ENCODE results near the gene MLN. TPM values are rescaled to one million over a fixed set of nuclear protein-coding genes. Genes with fewer than 3 reads are reported as not detected.

Gene MLN
- total RNA-seq, 1 experiment from 2014 or later = not detected

GRCh38 chr6:33848484-33848883 lies 44.7 kb upstream of the MLN start:
- Histone ChIP-seq H3K14ac (ENCODE audit: insufficient read depth, low read length) (no peak overlapping the region), H3K4me1 (ENCODE audit: insufficient read depth, low read length) (no peaks in the 10 kb centered on the region), H4K20me1 (ENCODE audit: control insufficient read depth, insufficient read depth, insufficient read length) (no peaks in the 10 kb centered on the region), H4K91ac (ENCODE audit: insufficient read length, low read depth, low read length) (no peak overlapping the region), H2AFZ (ENCODE audit: low read length) (no peak overlapping the region), H2AK5ac (ENCODE audit: insufficient read length, low read length) (no peak overlapping the region), H3K23ac (ENCODE audit: insufficient read length, low read depth, low read length) (no peak overlapping the region), H2BK5ac (ENCODE audit: insufficient read length, low read length) (no peak overlapping the region), H3T11ph (ENCODE audit: low read length) (no peak overlapping the region), H3K79me1 (ENCODE audit: insufficient read depth, low read depth, low read length, poor library complexity, severe bottlenecking) (no peaks in the 10 kb centered on the region), H2BK120ac (ENCODE audit: low read depth, low read length, poor library complexity, severe bottlenecking) (no peak overlapping the region), H3K56ac (ENCODE audit: insufficient read length, low read depth, low read length) (no peak overlapping the region), H4K8ac (replicated peaks; ENCODE audit: insufficient read length, low read depth, low read length) (no peak overlapping the region), H3K18ac (ENCODE audit: insufficient read length, low read depth, low read length) (no peak overlapping the region), H3K4me2 (ENCODE audit: insufficient read depth, insufficient read length, low read length) (no peak overlapping the region), H3K27ac (ENCODE audit: insufficient read length, low read depth, low read length) (no peak overlapping the region), H3K79me2 (ENCODE audit: insufficient read depth, low read length) (no peaks in the 10 kb centered on the region), H3K9me3 (ENCODE audit: control insufficient read depth, low read depth, low read length) (no peaks in the 10 kb centered on the region), H2BK12ac (ENCODE audit: insufficient read length, low read depth, low read length) (no peak overlapping the region), H3K4ac (ENCODE audit: low read depth, low read length) (no peak overlapping the region), H4K5ac (ENCODE audit: insufficient read length, low read depth, low read length) (no peak overlapping the region), H2BK15ac (ENCODE audit: low read depth, low read length) (no peak overlapping the region), H3K23me2 (ENCODE audit: insufficient read length, low read depth, low read length, poor library complexity, severe bottlenecking) (no peaks in the 10 kb centered on the region), H2BK20ac (ENCODE audit: low read depth, low read length, poor library complexity, severe bottlenecking) (no peak overlapping the region), H3K27me3 (ENCODE audit: insufficient read depth, low read length) (no peaks in the 10 kb centered on the region), H3K9ac (ENCODE audit: extremely low read depth, insufficient read length, low read length) (no peak overlapping the region)
- Mint-ChIP-seq H3K36me3 (ENCODE audit: insufficient read depth in 1 of 3, low read depth in 3 of 3) (no peaks in the 10 kb centered on the region), H3K4me3 (no peak overlapping the region), H3K27me3 (ENCODE audit: low read depth) (peaks cover 1% of the 10 kb centered on the region; the same call in 1 of the 2 replicates), H3K27ac (no peak overlapping the region), H3K4me1 (peaks cover 22 to 27% of the 10 kb centered on the region in 2 experiments), H3K9me3 (no peaks in the 10 kb centered on the region)
- no peak for DNase-seq
- WGBS (ENCODE audit: extremely low coverage, insufficient read length, low lambda C conversion rate) = no CpG with 5 or more reads among the region's 3 CpGs
- TF ChIP-seq CTCF (conservative IDR thresholded peaks at IDR 0.05) = no peak

All from H9 (cell line).